GM19035 (cell line): ENCODE data around the gene PTPRCAP.

ENCODE experiments used
- ATAC-seq: cut with Tn5 transposase; IDR thresholded peaks from one replicate; pipeline ENCODE4 v1.9.1; 2021; ENCODE audit not compliant: unreplicated experiment

Gene PTPRCAP

DNA sequence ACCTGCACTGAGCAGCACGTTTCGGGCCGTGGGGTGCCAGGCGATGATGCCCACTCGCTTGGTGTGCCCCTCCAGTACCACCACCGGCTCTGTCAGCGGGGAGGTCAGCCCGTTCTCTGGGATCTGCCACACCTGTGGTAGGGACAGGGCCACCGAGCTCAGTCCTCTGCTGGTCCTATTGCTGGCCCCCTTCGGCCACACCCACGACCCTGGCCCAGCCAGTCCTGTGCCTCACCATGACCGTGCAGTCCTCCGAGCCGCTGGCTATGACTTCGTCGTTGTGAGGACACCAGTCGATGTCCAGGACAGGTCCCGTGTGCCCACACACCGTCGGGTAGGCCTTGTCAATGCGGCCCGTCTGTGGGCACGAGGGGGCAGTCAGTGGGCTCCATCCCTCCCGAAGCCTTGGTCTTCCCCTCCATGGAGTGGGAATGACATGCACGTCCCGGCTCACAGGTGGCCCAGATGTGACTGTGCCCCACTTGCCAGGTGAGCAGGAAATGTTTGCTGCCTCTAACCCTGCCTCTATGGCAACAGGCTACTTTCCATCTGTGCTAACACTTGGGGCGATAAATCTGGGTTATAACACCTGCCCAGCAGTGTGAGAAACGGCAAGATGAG is 4.4 kb upstream of the PTPRCAP start:
- ATAC-seq: no peak

DNA sequence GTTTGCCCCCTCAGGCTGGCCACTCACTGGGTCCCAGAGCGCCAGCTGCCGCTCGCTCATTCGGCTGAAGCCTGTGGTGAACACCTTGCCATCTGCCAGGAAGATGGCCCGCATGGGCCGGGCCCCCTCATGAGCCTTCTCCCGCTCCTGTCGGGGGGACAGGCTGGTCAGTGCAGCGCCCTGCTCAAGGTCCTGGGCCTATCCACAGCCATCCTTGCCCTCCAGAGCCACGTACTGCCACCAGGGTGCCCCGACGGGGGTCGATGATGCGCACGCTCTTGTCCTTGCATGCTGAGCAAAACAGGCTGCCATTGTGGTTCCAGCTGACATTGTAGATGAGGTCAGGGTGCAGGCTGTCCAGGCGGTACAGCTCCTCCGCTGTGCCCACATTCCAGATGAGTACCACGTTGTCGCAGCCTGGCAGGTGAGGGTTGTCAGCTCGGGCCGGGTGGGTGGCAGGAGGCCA is 3.6 kb upstream of the PTPRCAP start:
- no peak for ATAC-seq

DNA sequence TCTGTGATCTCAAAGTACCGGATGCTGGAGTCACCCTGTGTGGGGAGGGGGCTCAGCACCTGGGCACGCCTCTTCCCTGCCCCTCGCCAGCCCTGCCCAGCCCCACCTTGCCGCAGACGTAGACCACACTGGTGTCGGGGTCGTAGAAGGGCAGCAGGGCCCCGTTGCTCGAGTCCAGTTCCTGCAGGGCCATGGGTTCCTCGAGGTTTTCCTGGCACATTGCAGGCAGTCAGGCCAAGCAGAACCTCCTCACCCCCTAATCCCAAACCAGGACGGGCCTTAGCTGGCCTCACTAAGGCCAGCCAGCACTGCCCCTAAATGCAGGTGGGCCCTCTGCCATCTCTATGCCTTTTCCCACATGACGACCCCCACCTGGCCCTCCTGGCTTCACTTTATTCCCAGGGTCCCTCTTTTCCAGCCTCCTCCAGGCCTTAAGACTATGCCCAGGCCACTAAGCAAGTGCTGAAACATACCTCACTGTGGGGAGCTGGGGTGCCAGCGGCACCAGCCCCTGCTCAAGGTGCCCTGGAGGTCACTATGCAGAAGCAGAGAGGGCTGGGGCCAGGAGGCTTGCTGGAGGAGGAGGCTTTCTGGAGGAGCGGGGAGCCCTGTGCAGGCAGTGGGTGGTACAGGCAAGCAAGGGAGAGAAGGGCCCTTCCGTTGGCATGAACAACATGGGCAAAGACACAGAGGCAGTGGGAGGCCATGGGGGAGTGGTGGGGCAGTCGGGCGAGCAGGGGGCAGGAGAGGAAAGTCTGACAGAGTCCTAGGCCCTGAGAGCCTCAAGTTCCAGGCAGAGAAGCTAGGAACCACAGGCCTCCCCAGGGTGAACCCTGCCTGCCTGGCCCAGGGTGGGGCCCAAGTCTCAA is 3.0 kb upstream of the PTPRCAP start:
- no peak for ATAC-seq

DNA sequence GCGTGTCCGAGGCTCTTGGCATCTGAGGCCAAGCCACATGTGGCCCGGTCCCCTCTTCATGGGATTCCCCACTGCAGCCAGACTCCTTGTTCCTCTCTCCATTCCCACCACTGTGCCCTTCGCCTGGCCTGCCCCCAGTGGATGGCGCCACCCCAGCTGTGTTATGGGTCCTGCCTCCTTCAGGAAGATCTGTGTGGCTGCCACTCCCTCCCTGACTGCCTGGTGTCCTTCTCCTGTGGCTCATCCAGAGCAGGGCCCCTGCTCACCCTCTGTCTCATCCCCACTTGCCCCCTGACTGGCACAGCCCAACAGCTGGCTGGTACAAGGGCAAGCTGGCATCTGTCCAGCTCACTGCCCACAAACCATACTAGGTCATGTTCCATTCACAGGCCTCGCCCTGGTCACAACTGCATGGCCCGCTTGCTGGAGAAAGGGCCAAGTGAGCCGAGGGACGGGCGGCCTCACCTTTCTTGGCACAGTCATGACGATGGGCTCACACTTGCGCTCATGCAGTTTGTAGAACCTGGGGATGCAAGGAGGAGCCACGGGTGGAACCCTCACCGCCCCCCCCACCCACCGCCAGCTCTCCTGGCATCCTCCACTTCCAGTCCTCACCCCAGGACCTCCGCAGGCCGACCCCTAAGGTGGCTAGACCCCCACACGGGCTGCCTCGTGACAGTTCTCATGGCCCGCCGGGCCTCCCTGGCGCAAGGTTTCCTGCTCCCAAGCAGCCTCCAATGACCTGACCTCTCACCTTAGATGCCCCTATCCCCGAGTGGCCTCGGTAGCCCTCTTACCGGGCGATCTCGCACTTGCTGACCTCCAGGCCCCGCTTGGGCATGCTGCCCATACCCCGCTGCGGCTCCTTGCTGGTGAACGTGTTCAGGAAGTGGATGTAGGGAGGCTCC is 2.1 kb upstream of the PTPRCAP start:
- ATAC-seq: no peak

DNA sequence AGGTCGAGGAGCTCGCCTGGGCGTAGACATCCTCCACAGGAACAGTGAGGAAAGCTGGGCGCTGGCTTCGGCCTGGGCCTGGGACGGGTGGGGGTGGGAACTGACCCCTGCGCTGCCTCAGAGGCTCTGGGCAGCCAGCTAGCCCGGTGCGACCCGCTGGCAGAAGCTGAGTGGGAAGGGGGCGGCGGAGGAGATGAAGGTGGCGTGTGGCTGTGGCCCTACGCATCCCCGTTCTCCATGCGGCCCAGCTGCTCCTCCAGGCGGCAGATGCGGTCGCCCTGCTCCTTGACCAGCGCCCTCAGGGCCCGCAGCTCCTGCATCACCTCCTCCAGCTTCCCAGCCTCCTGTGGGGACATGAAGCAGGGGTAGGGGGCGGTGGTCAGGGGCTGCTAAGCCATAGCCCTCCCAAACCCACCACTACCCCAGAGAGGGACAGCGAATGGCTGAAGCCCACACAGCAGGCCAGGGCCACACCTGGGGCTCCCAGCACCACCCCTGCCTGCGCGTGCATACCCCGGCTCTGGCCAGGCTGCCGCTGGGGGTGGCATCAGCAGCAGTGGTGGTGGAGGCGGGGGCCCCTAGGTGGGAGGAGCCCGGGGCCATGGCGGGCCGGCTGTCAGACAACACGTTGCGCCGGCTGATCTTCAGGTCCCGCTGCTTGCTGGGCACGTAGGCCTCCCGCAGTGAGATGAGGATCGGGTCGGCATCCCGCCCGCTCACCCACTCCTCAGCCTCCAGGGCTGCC is 848 bp upstream of the PTPRCAP start:
- no peak for ATAC-seq

DNA sequence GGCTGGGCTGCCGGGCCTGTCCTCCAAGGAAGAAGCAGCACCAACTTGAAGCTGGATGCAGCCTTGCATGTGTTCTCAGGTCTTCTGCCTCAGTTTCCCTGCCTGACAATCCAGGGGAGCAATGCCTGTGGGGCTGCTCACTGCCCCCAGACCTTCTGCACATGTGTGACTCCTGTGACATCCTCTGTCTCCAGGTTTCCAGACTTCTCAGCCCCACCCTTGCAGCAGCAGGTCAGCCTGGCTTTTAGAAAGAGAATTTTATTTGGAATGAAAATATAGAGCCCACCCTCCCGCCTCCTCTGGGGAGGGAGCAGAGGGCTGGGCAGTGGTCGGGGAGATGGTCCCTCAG is 301 bp upstream of the PTPRCAP start:
- ATAC-seq: no peak

DNA sequence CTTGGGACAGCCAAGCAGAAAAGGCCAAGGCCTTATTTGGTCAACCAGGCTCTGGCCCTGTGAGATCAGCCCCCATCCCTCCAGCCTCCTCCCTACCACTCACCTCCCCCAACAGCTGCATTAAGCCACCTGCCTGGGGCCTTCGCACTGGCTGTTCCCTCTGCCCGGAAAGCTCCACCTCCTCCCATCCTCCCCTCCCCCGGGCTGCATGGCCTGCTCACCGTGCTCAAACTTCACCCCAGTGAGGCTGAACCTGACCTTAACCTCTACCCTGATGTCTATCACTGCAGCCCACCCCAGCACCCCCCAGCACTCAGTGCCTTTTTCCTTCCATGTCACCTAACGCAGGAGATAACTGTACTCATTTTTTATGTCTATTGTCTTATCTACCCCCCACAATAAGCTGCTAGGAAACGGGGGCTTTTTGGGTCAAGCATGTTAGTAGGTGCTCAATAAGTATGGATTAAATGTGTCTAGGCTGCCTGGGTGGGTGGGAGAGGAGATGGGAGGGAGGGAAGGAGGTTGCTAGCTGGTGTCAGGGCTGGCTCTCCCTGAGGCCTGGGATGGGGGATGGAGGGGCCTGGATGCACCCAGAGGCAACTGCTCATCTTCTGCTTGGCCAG is 912 bp downstream of the PTPRCAP start:
- ATAC-seq: no peak

DNA sequence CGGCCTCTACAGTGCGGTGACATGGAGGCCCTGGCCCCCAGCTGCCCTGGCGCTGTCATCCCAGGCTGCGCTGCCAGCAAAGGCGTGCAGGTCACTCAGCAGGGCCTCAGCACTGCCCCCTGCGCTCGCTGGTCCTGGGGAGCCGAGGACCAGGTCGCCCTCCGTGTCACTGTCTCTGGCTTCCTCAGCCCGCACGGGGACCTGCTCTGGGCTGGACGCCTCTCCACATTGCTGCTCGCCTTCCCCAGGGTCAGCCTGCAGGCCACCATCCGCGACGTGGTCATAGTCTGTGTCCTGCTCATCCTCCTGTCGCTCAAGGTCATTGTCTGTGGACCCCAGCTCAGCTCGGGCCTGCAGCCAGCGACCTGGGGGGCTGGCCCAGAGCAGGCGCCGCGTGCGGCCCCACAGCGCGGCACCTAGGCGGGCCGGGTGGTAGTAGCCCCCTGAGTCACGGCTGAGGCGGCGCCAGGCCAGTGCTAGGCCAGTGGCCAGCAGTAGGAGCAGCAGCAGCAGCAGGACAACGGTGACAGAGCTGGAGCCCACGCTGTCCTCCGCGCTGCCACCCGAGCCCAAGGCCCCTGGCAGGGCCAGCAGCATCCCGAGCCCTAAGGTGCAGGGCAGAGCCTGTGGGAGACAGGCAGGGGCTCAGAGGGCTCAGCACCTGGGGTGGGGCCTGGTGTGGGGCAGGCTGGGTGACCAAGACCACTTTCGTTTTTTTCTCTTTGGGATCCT is 1.6 kb downstream of the PTPRCAP start:
- ATAC-seq: no peak

DNA sequence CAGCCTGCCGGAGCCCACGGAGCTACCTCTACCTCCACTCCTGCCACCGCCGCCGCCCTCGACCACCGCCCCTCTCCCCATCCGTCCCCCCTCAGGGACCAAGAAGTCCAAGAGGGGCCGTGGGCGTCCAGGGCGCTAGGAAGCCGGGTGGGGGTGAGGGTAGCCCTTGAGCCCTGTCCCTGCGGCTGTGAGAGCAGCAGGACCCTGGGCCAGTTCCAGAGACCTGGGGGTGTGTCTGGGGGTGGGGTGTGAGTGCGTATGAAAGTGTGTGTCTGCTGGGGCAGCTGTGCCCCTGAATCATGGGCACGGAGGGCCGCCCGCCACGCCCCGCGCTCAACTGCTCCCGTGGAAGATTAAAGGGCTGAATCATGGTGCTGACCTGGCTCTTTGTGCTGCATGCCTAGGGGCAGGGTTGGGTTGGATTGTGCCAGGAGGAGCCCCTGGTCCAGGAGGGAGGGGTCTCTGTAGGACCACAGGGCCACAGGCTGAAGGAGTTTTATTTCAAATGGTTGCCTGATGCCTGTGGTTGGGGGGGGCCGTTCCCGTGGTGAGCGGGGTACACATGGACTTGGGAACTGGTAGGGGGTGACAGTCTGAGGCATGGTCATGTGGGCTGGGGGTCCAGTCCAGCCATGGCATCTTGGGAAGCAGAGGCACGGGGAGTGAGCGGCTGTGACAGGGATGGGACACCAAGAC is 2.3 kb downstream of the PTPRCAP start:
- no peak for ATAC-seq

DNA sequence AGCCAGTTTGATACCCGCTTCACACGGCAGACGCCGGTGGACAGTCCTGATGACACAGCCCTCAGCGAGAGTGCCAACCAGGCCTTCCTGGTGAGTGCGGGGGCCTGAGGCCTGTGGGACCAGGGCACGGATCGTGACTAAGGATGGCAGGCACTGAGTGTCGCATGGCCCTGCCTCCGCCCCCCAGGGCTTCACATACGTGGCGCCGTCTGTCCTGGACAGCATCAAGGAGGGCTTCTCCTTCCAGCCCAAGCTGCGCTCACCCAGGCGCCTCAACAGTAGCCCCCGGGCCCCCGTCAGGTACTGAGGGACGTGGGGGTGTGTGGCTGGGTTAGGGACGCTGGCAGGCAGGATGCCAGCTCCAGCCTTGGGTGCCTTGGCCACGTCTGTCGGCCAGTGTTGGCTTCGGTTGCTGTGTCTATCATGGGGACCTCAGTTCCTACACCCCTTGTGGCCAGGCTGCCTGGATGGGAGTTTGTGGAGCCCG is 3.0 kb downstream of the PTPRCAP start:
- no peak for ATAC-seq

DNA sequence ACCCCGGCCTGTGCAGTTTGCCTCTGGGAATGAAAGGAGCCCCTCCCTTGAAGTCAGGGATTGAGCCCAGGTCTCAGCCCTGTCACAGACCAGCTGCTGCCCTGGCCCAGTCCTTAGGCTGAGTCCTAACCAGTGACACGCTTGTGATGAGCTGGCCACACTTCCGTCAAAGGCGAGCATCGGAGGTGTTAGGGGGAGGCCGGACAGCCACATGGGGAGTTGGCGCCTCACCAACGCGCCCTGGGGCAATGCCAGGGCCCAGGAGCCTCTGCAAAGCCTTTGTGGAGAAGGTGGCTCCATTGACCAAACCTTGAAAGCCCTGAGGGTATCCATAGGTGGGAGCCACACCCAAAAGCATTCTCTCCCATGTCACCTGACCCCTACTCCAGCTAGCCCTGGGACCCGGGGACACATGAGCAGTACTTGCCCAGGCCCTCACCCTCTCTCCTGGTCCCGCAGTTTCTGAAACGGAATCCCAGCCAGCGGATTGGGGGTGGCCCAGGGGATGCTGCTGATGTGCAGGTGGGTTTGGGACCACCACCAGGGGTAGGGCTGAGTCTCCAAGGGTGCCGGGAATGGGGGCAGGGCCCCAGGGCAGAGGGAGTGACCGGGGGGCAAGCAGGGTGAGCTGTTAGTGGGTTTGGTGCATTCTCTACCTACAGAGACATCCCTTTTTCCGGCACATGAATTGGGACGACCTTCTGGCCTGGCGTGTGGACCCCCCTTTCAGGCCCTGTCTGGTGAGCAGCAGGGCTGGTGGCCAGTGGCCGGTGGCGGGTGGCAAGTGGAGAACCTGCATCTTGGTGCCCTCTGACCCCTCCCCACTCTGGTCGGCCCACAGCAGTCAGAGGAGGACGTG is 3.7 kb downstream of the PTPRCAP start:
- no peak for ATAC-seq

DNA sequence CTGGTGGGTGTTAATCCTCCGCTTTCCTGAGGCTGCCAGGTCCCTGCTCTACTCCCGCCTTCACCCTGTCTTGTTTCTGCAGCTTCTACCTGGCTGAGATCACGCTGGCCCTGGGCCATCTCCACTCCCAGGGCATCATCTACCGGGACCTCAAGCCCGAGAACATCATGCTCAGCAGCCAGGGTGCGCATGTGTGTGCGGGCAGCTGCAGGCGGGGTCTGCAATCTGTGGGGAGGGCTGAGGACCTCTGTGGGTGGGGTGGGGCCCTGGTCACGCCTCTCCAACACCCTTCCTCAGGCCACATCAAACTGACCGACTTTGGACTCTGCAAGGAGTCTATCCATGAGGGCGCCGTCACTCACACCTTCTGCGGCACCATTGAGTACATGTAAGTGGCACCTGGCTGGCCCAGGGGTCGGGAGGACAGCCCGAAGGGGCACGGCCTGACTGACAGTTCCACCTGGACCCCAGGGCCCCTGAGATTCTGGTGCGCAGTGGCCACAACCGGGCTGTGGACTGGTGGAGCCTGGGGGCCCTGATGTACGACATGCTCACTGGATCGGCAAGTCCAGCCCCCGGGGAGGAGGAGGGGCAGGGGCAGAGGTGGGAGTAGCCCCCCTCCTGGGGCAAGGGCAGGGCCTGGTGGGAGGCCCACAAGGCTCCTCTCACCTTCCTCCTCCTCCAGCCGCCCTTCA is 4.7 kb downstream of the PTPRCAP start:
- ATAC-seq: no peak

DNA sequence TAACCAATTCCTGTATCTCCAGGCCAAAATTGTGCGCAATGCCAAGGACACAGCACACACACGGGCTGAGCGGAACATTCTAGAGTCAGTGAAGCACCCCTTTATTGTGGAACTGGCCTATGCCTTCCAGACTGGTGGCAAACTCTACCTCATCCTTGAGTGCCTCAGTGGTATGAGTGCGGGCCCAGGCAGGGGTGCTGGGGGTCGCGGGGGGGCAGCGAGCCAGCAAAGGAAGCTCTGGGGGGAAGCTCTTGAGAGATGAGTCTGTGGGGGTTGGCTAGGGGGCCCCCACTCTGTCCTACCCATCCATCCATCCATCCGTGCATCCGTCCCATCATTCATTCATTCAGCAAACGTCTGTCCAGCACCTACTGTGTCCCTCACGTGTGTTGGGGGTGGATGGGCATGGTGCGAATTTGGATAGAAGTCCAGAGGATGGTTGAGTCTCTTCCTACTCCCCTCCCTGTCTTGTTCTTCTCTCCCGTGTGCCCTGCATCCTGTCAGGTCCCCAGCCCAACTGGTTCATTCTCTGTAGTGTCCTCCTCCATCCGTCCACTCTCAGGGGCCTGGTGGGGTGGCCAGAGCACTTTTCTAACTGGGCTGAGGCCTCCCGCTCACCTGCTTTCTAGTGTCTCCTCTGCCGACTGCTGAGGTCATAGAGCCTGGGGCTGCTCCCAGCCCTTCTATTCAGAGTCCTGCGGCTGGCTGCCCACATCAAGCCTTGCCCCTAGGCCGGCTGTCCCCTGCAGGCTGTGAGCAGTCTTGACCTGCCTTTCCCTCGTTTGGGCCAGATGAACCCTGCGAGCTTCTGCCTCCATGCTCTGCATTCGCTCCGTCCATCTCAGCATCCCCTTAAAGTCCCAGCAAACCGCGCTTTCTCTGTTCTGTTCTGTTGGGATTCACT is 5.9 kb downstream of the PTPRCAP start:
- ATAC-seq: no peak

DNA sequence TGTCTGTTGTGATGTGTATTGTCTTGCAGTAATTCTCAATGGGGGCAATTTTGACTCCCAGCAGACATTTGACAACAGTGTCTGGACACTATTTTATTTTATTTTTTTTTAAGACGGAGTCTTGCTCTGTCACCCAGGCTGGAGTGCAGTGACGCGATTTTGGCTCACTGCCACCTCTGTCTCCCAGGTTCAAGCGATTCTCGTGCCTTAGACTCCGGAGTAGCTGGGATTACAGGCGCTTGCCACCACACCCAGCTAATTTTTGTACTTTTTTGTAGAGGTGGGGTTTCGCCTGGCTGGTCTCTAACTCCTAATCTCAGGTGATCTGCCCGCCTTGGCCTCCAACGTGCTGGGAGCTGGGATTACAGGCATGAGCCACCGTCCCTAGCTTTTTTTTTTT is 7.8 kb downstream of the PTPRCAP start:
- no peak for ATAC-seq

DNA sequence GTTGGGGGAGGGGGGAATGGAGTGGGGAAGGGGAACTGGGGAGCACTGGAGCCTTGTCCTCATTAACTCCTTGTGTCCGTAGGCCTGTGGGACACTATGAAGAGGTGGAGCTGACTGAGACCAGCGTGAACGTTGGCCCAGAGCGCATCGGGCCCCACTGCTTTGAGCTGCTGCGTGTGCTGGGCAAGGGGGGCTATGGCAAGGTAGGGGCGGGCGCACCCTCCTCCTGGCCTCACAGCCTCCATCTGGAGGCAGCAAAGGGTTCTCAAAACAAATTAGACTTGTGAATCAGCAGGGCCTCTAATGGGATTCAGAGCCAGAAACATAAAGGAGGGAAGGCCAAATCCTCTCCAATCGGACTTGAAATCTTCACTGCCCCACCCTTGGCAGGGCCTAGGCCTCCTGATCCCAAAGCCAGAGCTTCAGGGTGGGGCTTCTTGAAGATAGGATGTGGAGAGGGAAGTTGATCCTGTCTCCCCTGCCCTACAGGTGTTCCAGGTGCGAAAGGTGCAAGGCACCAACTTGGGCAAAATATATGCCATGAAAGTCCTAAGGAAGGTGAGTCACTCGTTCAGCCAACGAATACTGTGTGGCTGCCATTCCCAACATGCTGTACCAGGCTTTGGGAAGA is 8.3 kb downstream of the PTPRCAP start:
- ATAC-seq: no peak
